Activated B cell treated with CpG ODN at 0.5 μM for 24 hours (primary cell): Measurements from ENCODE around the gene SRGAP1. TPM values are rescaled to one million over a fixed set of nuclear protein-coding genes. Genes with fewer than 3 reads are reported as not detected.

ENCODE experiments used
- ATAC-seq: fragments of 200-7000 bp; cut with Tn5 transposase; one replicate; pipeline ENCODE4 v1.10.0; 2021; ENCODE audit warnings: low read depth, mild to moderate bottlenecking, moderate library complexity
- CTCF ChIA-PET: fragments of 350-600 bp; sonication (Branson Sonifier 250); formaldehyde crosslinking; loops from one replicate; lab custom pipeline; 2021; ENCODE audit warnings: antibody characterized with exemption; lab: Charles Lee
- POLR2A ChIA-PET: fragments of 350-600 bp; sonication (Branson Sonifier 250); formaldehyde crosslinking; loops from one replicate; lab custom pipeline; 2021; ENCODE audit warnings: antibody characterized with exemption; lab: Charles Lee
- DNase-seq: peaks from one replicate; pipeline ENCODE4 v3.0.0; 2022
- H3K27ac Mint-ChIP-seq: one replicate; pipeline ENCODE4 v1.8.0; 2020; ENCODE audit warnings: mixed read lengths
- H3K27me3 Mint-ChIP-seq: one replicate; pipeline ENCODE4 v1.8.0; 2021; ENCODE audit warnings: mixed read lengths
- H3K36me3 Mint-ChIP-seq: one replicate; pipeline ENCODE4 v1.8.0; 2021; ENCODE audit warnings: low read depth, mixed read lengths
- H3K4me1 Mint-ChIP-seq: one replicate; pipeline ENCODE4 v1.8.0; 2021; ENCODE audit warnings: mixed read lengths
- H3K4me3 Mint-ChIP-seq: one replicate; pipeline ENCODE4 v1.8.0; 2020; ENCODE audit warnings: mild to moderate bottlenecking, mixed read lengths
- H3K9me3 Mint-ChIP-seq: one replicate; pipeline ENCODE4 v1.8.0; 2020; ENCODE audit warnings: mixed read lengths
- CTCF ChIP-seq: fragments of 200-600 bp; IDR thresholded peaks from one replicate; pipeline ENCODE4 v1.8.0; 2022; ENCODE audit warnings: antibody characterized with exemption, mild to moderate bottlenecking
- intact Hi-C: fragments of 100-400 bp; cut with micrococcal nuclease; formaldehyde crosslinking; loops from one replicate; pipeline ENCODE4 v1.15.1; 2024
- total RNA-seq: library from RNA; stranded (reverse); gene quantifications from 2 replicates; pipeline ENCODE4 v1.2.3, GENCODE V29; 2022

Gene SRGAP1
- total RNA-seq, 1 donor from 2014 or later: 1.1 TPM

DNA sequence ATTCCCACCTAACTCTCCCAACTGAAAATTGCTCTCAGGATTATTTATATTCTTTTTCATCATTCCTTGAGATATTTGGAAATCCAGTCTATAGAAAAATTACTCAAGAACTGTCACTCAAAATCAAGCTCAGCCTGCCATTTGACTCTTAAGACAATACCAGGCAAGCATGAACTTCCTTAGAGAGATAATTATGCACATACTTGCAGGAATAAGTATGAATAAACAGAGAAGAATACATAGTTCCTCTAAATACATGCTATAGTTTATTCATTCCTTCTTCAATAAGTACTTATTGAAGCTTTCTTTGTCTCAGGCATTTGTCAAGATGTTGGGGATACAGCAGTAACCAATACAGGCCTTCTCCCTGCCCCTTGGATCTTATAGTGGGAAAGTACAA, 154.1 kb downstream of the SRGAP1 start:
- H3K9me3 Mint-ChIP-seq: peaks cover 2% of the 10 kb centered on the region
- CTCF ChIA-PET: no interaction called here
- DNase-seq (no peak), ATAC-seq (no peak)
- TF ChIP-seq CTCF: no peak
- H3K36me3 Mint-ChIP-seq: no peaks in the 10 kb centered on the region
- no peak overlapping the region for H3K4me3 Mint-ChIP-seq
- no peaks in the 10 kb centered on the region for H3K4me1 Mint-ChIP-seq
- intact Hi-C loops: no loop called here
- POLR2A ChIA-PET: no interaction called here
- no peaks in the 10 kb centered on the region for H3K27me3 Mint-ChIP-seq
- no peak overlapping the region for H3K27ac Mint-ChIP-seq

DNA sequence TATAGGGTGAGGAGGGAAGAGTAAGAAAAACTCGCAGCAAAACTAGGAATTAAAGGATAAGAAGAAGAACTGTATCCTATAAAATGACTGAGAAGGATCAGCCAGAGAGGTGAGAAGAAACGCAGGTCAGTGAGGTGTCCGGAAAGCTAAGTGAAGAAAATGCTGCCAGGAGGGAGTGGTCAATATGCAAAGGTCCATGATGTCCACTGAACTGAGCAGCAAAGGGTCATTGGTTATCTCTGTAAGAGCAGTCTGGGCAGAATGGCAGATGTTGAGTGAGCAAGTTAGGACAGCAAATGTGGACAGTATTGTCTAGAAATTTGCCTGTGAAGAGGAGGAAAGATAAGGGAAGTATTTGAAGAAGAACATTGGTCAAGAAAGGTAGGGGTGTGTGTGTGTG, 155.4 kb downstream of the SRGAP1 start:
- no peak overlapping the region for H3K4me3 Mint-ChIP-seq
- ATAC-seq: no peak
- no peaks in the 10 kb centered on the region for H3K36me3 Mint-ChIP-seq

GRCh38 chr12:64001439-64001838, 156.9 kb downstream of the SRGAP1 start:
- no peak for DNase-seq
- intact Hi-C loops: no loop called here
- H3K27me3 Mint-ChIP-seq: no peaks in the 10 kb centered on the region
- H3K4me1 Mint-ChIP-seq: no peaks in the 10 kb centered on the region
- H3K9me3 Mint-ChIP-seq: peaks cover 2% of the 10 kb centered on the region
- ATAC-seq: no peak
- TF ChIP-seq CTCF: no peak
- ChIA-PET POLR2A (no interaction called here), CTCF (no interaction called here)
- H3K36me3 Mint-ChIP-seq: no peaks in the 10 kb centered on the region
- no peak overlapping the region for H3K27ac Mint-ChIP-seq
- H3K4me3 Mint-ChIP-seq: no peak overlapping the region

More for the DNA sequence above, 155.4 kb downstream of the SRGAP1 start:
- H3K4me1 Mint-ChIP-seq: no peaks in the 10 kb centered on the region
- H3K9me3 Mint-ChIP-seq: peaks cover 2% of the 10 kb centered on the region
- no peak overlapping the region for H3K27ac Mint-ChIP-seq
- intact Hi-C loops: no loop called here
- no peak for TF ChIP-seq CTCF
- CTCF ChIA-PET: no interaction called here
- POLR2A ChIA-PET: no interaction called here
- no peaks in the 10 kb centered on the region for H3K27me3 Mint-ChIP-seq
- no peak for DNase-seq

- ChIA-PET POLR2A (no interaction called here), CTCF (no interaction called here)
- no peak overlapping the region for H3K4me3 Mint-ChIP-seq
- no peaks in the 10 kb centered on the region for H3K36me3 Mint-ChIP-seq
- H3K4me1 Mint-ChIP-seq: no peaks in the 10 kb centered on the region
- no peaks in the 10 kb centered on the region for H3K27me3 Mint-ChIP-seq
- TF ChIP-seq CTCF: no peak
- DNase-seq (no peak), ATAC-seq (no peak)
- intact Hi-C loops: no loop called here
- peaks cover 2% of the 10 kb centered on the region for H3K9me3 Mint-ChIP-seq
- H3K27ac Mint-ChIP-seq: no peak overlapping the region
Measured at GRCh38 chr12:64004641-64005040, 160.1 kb downstream of the SRGAP1 start.

- DNase-seq (no peak), ATAC-seq (no peak)
- ChIA-PET CTCF (no interaction called here), POLR2A (no interaction called here)
- H3K27ac Mint-ChIP-seq: no peak overlapping the region
- H3K27me3 Mint-ChIP-seq: no peaks in the 10 kb centered on the region
- no peak for TF ChIP-seq CTCF
- no peaks in the 10 kb centered on the region for H3K4me1 Mint-ChIP-seq
- H3K4me3 Mint-ChIP-seq: no peak overlapping the region
- intact Hi-C loops: no loop called here
- no peaks in the 10 kb centered on the region for H3K36me3 Mint-ChIP-seq
- peaks cover 2% of the 10 kb centered on the region for H3K9me3 Mint-ChIP-seq
Measured at GRCh38 chr12:64006211-64006825, 161.8 kb downstream of the SRGAP1 start.
